Sigmoid colon (tissue), 7 donors: ENCODE measurements around the gene PTPRB. TPM values are rescaled to one million over a fixed set of nuclear protein-coding genes. Genes with fewer than 3 reads are reported as not detected.

Experiments used
- DNase-seq: peaks from one replicate; pipeline ENCODE4 v3.0.0-alpha.2; 2019
- H3K27ac ChIP-seq, 4 donors: fragments of 200-600 bp; sonication (generic); one replicate each; pipeline ENCODE4 v1.5.1; 2016 to 2019; ENCODE audit warnings: mild to moderate bottlenecking in 1 of 4
- H3K27me3 ChIP-seq, 3 donors: fragments of 200-600 bp; sonication (generic); one replicate each; pipeline ENCODE4 v1.5.1; 2019; ENCODE audit warnings: mild to moderate bottlenecking in 1 of 3
- H3K36me3 ChIP-seq, 4 donors: fragments of 200-600 bp; sonication (generic); one replicate each; pipeline ENCODE4 v1.5.1; 2016 to 2019
- H3K4me1 ChIP-seq, 4 donors: fragments of 200-600 bp; sonication (generic); one replicate each; pipeline ENCODE4 v1.5.1; 2017 to 2019
- H3K4me3 ChIP-seq, 4 donors: fragments of 200-600 bp; sonication (generic); one replicate each; pipeline ENCODE4 v1.5.1; 2017 to 2019; ENCODE audit warnings: mild to moderate bottlenecking in 2 of 4, moderate library complexity in 1 of 4
- H3K9me3 ChIP-seq, 4 donors: fragments of 200-600 bp in 3 of 4; sonication (generic) in 3 of 4; one replicate each; pipeline versions ENCODE4 v1.5.1 to v1.6.1; 2013 to 2019
- CTCF ChIP-seq, 4 experiments: fragments of 450-650 bp in 3 of 4; fragments of 200-600 bp in 1 of 4; IDR thresholded peaks; one replicate each; pipeline ENCODE4 v1.5.1; 2016 to 2019; ENCODE audit warnings: antibody characterized with exemption in 4 of 4, mild to moderate bottlenecking in 3 of 4, moderate library complexity in 2 of 4
- EP300 ChIP-seq, 4 donors: sonication (generic); formaldehyde crosslinking; IDR thresholded peaks; one replicate each; pipeline ENCODE4 v1.6.1; 2017; ENCODE audit warnings: antibody characterized with exemption in 4 of 4
- POLR2A ChIP-seq, 2 donors: fragments of 450-650 bp; IDR thresholded peaks; one replicate each; pipeline ENCODE4 v1.6.1; 2016; ENCODE audit warnings: antibody characterized with exemption in 2 of 2, mild to moderate bottlenecking in 2 of 2, moderate library complexity in 2 of 2
- POLR2AphosphoS5 ChIP-seq, 4 donors: sonication (generic); formaldehyde crosslinking; IDR thresholded peaks; one replicate each; pipeline ENCODE4 v1.6.1; 2017; ENCODE audit warnings: antibody characterized with exemption in 4 of 4
- WGBS, 2 donors: extraction: QIAGEN DNeasy Blood & Tissue Kit; methylation state at CpG; one replicate each; pipeline ENCODE4 v1.1.7; 2013; 5-methylcytosine and 5-hydroxymethylcytosine counted together
- intact Hi-C: fragments of 100-400 bp; cut with DNase I; formaldehyde crosslinking; loops from one replicate; pipeline ENCODE4 v1.15.1; 2023
- polyA plus RNA-seq, 3 donors: library from polyadenylated mRNA; stranded (reverse); fragments of 200-250 nt; gene quantifications; one replicate each; pipeline ENCODE4 v1.2.3, GENCODE V29; 2013
- total RNA-seq, 4 donors: library from RNA; depleted of rRNA; stranded (reverse); fragments of >200 nt; gene quantifications; one replicate each; pipeline ENCODE4 v1.1.0, GENCODE V29; 2016
- donor health status: healthy with polysubstance abuse.
- donor health status: Bipolar disorder and iron deficiency.
- donor health status: healthy.

Gene PTPRB
- total and polyA plus RNA-seq, 7 donors = 1.6 to 31.9 (median 15.8) TPM

GRCh38 chr12:70645494-70646317 is 8.5 kb upstream of the PTPRB start:
- Histone ChIP-seq H3K27me3 (no peaks in the 10 kb centered on the region), H3K4me3 (no peak overlapping the region), H3K27ac (peak overlapping the region in 1 of 4 donors; percentile 27), H3K9me3 (no peaks in the 10 kb centered on the region), H3K4me1 (peaks cover 0 to 4% (median 0%) of the 10 kb centered on the region in 4 donors), H3K36me3 (no peaks in the 10 kb centered on the region)
- intact Hi-C loops = no loop called here
- no peak for DNase-seq
- 6 to 23% methylated on average over 10 of the region's 10 CpGs for WGBS, 2 donors
- TF ChIP-seq POLR2A (IDR thresholded peaks at IDR 0.05) (no peak), POLR2AphosphoS5 (IDR thresholded peaks at IDR 0.05) (peak in 3 of 4 donors; percentile 15 to 49 (median 38))

DNA sequence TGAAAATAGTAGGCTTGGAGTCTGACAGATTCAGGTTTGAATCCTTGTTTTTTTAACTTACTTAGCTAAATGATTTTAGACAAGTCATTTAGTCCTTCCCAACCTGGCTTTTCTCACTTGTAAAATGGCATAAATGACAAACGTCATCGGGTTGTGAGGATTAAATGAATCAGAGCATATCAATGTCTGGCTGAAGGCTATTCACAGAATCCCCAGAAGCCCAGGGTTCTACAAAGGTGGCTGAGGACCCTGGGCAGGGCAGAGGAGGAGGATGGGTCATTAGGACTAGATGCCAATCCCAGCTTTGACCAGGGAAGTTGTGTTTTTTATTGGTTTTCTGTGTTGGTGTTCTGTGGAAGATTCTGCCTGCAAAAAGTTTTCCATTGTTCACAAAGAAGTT is 7.6 kb upstream of the PTPRB start:
- Histone ChIP-seq H3K36me3 (no peaks in the 10 kb centered on the region), H3K4me3 (no peak overlapping the region), H3K27ac (no peak overlapping the region), H3K4me1 (peaks cover 0 to 4% (median 0%) of the 10 kb centered on the region in 4 donors), H3K9me3 (no peaks in the 10 kb centered on the region), H3K27me3 (no peaks in the 10 kb centered on the region)
- intact Hi-C loops = no loop called here
- TF ChIP-seq CTCF (IDR thresholded peaks at IDR 0.05) (no peak), POLR2AphosphoS5 (IDR thresholded peaks at IDR 0.05) (no peak), POLR2A (IDR thresholded peaks at IDR 0.05) (no peak), EP300 (IDR thresholded peaks at IDR 0.05) (no peak)
- WGBS, 2 donors = 81 to 94% methylated on average over 2 of the region's 2 CpGs
- no peak for DNase-seq

- no peak for DNase-seq
- Histone ChIP-seq H3K4me3 (no peak overlapping the region), H3K9me3 (no peaks in the 10 kb centered on the region), H3K4me1 (peaks cover 0 to 4% (median 0%) of the 10 kb centered on the region in 4 donors), H3K27ac (no peak overlapping the region), H3K27me3 (no peaks in the 10 kb centered on the region), H3K36me3 (no peaks in the 10 kb centered on the region)
- TF ChIP-seq EP300 (IDR thresholded peaks at IDR 0.05) (no peak), POLR2AphosphoS5 (IDR thresholded peaks at IDR 0.05) (no peak), CTCF (IDR thresholded peaks at IDR 0.05) (no peak), POLR2A (IDR thresholded peaks at IDR 0.05) (no peak)
- 61 to 73% methylated on average over 3 of the region's 3 CpGs for WGBS, 2 donors
- intact Hi-C loops = no loop called here
These were observed 6.7 kb upstream of the PTPRB start for GRCh38 chr12:70643939-70644338.

DNA sequence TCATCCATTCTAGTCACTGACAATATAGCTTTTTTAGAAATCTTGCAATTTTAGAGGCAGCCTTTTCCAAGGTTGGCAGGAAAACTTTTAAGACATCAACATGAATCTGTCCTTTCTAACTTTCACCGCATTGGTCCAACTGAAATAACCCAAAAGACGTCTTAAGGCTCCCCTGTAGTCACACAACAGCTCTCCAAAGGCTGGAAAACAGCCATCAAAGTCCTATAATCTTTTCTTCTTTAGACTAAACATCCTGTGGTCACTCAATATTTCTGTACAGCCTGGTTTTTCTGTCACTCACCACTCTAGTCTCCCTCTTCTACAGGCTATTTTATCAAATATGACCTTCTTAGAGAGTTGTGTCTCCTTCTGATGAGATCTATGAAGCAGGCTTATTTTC is 4.5 kb upstream of the PTPRB start:
- H3K9me3 ChIP-seq = no peaks in the 10 kb centered on the region
- intact Hi-C loops = no loop called here
- no peak overlapping the region for H3K27ac ChIP-seq
- no peaks in the 10 kb centered on the region for H3K27me3 ChIP-seq
- no peak for DNase-seq
- H3K4me3 ChIP-seq = no peak overlapping the region
- 86 to 89% methylated on average over 2 of the region's 2 CpGs for WGBS, 2 donors
- peaks cover 0 to 4% (median 0%) of the 10 kb centered on the region in 4 donors for H3K4me1 ChIP-seq
- TF ChIP-seq CTCF (IDR thresholded peaks at IDR 0.05) (no peak), POLR2AphosphoS5 (IDR thresholded peaks at IDR 0.05) (no peak), EP300 (IDR thresholded peaks at IDR 0.05) (no peak), POLR2A (IDR thresholded peaks at IDR 0.05) (no peak)
- H3K36me3 ChIP-seq = no peaks in the 10 kb centered on the region

DNA sequence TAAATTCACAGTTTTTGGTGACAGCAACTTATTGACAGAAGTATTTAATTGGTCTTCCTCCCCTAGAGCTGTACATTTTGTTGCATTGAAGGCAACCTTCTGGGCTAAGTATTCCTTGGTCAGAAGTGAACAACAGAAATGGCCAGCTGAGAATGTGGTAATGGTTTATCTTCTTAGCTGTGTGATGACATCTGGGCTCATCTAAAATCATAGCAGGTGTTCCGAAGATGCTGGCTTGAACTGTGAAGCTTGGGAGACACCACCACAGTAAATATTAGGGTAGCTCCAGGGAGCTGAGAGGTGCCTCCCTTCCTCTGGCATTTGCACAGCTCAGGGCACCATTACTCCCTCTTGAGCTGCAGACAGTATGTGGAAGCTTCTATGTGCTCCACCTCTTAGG is 3.7 kb upstream of the PTPRB start:
- TF ChIP-seq CTCF (IDR thresholded peaks at IDR 0.05) (no peak), POLR2A (IDR thresholded peaks at IDR 0.05) (no peak), EP300 (IDR thresholded peaks at IDR 0.05) (no peak), POLR2AphosphoS5 (IDR thresholded peaks at IDR 0.05) (no peak)
- WGBS, 2 donors = 89 to 94% methylated on average over 1 of the region's 1 CpG
- no peak for DNase-seq

More for the DNA sequence above, 3.7 kb upstream of the PTPRB start:
- Histone ChIP-seq H3K27ac (no peak overlapping the region), H3K27me3 (no peaks in the 10 kb centered on the region), H3K4me3 (no peak overlapping the region), H3K4me1 (peaks cover 0 to 4% (median 0%) of the 10 kb centered on the region in 4 donors), H3K36me3 (no peaks in the 10 kb centered on the region), H3K9me3 (no peaks in the 10 kb centered on the region)
- intact Hi-C loops = no loop called here
